ENCODE results near the gene FOXP4.

- TF ChIP-seq CTCF (IDR thresholded peaks at IDR 0.05 in 8 of 11, conservative IDR thresholded peaks at IDR 0.05 in 3 of 11) (no peak), POLR2A (IDR thresholded peaks at IDR 0.05) (no peak), POLR2AphosphoS5 (IDR thresholded peaks at IDR 0.05) (no peak)
Observed at GRCh38 chr6:41638002-41638934, 92.1 kb downstream of the FOXP4 start, which contains the start of gene MDFI.

Data from spleen (tissue), 7 donors.